Esophagus squamous epithelium (tissue), 5 donors: ENCODE measurements around the gene P2RY14. TPM values are rescaled to one million over a fixed set of nuclear protein-coding genes. Genes with fewer than 3 reads are reported as not detected.
"Not testable (repeated sequence)": the region's sequence is repeated elsewhere in the genome, so short reads cannot be mapped to it uniquely, and the experiment has no call there.

ENCODE experiments used
- DNase-seq: peaks from one replicate; lab custom pipeline; 2025; lab: John Stamatoyannopoulos, UW
- H3K27ac ChIP-seq, 4 donors: fragments of 200-600 bp; sonication (generic); one replicate each; pipeline ENCODE4 v1.5.1; 2016 to 2019; ENCODE audit warnings: mild to moderate bottlenecking in 1 of 4
- H3K27me3 ChIP-seq, 4 donors: fragments of 200-600 bp; sonication (generic); 1 replicate in 3 of 4; 2 replicates in 1 of 4; pipeline versions ENCODE4 v1.5.1 to v1.6.0; 2017 to 2021; ENCODE audit warnings: antibody characterized with exemption in 1 of 4
- H3K36me3 ChIP-seq, 3 donors: fragments of 200-600 bp; sonication (generic); one replicate each; pipeline ENCODE4 v1.5.1; 2016 to 2019
- H3K4me1 ChIP-seq, 3 donors: fragments of 200-600 bp; sonication (generic); one replicate each; pipeline ENCODE4 v1.5.1; 2017 to 2019
- H3K4me3 ChIP-seq, 4 donors: fragments of 200-600 bp; sonication (generic); 1 replicate in 3 of 4; 2 replicates in 1 of 4; pipeline ENCODE4 v1.5.1; 2016 to 2019; ENCODE audit warnings: mild to moderate bottlenecking in 2 of 4, moderate library complexity in 1 of 4
- H3K9me3 ChIP-seq, 3 donors: fragments of 200-600 bp; sonication (generic); one replicate each; pipeline ENCODE4 v1.5.1; 2016 to 2019
- POLR2A ChIP-seq, 4 donors: fragments of 450-650 bp; IDR thresholded peaks; one replicate each; pipeline ENCODE4 v1.6.1; 2017; ENCODE audit warnings: antibody characterized with exemption in 4 of 4, mild to moderate bottlenecking in 4 of 4, moderate library complexity in 3 of 4
- WGBS, 2 donors: methylation state at CpG; one replicate each; pipeline ENCODE4 v1.1.5; 2018; 5-methylcytosine and 5-hydroxymethylcytosine counted together
- intact Hi-C: fragments of 100-400 bp; cut with DNase I; formaldehyde crosslinking; loops from one replicate; pipeline ENCODE4 v1.15.0; 2022
- total RNA-seq, 4 donors: library from RNA; depleted of rRNA; stranded (reverse); fragments of >200 nt; gene quantifications; one replicate each; pipeline ENCODE4 v1.1.0, GENCODE V29; 2016
- TF ChIP-seq, protein P1 (sequence below), 6 experiments: fragments of 450-650 bp in 4 of 6; fragments of 200-600 bp in 2 of 6; sonication (generic) in 2 of 6; IDR thresholded peaks; one replicate each; pipeline ENCODE4 v1.5.1; 2016 to 2019; ENCODE audit warnings: antibody characterized with exemption in 6 of 6, mild to moderate bottlenecking in 4 of 6, moderate library complexity in 4 of 6
- donor health status: DM: yes; HTN: yes; CAD: no.

P2RY14 gene
- total RNA-seq, 4 donors from 2014 or later, result 0.19 to 15.4 (median 3.2) TPM

DNA sequence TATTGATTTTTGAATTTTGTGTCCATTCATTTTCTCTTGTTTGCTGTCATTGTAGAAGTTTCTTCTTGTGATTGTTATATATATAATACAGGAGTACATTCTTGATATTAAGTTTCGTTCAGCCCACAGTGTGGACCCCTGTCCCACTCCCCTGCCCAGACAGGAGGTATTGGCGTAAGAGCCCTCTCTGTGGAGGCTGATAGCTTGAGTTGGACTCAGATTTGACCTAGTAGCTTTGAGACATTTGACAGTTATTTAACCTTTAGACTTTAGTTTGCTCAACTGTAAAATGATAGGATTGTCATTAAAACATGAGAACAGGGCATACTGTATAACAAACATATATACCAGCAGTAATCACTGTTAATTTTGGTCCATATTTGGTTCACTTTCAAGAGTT lies 102.4 kb downstream of the P2RY14 start:
- TF ChIP-seq POLR2A (IDR thresholded peaks at IDR 0.05), result no peak
- TF ChIP-seq, protein P1, sequence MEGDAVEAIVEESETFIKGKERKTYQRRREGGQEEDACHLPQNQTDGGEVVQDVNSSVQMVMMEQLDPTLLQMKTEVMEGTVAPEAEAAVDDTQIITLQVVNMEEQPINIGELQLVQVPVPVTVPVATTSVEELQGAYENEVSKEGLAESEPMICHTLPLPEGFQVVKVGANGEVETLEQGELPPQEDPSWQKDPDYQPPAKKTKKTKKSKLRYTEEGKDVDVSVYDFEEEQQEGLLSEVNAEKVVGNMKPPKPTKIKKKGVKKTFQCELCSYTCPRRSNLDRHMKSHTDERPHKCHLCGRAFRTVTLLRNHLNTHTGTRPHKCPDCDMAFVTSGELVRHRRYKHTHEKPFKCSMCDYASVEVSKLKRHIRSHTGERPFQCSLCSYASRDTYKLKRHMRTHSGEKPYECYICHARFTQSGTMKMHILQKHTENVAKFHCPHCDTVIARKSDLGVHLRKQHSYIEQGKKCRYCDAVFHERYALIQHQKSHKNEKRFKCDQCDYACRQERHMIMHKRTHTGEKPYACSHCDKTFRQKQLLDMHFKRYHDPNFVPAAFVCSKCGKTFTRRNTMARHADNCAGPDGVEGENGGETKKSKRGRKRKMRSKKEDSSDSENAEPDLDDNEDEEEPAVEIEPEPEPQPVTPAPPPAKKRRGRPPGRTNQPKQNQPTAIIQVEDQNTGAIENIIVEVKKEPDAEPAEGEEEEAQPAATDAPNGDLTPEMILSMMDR (IDR thresholded peaks at IDR 0.05), result no peak
- H3K4me1 ChIP-seq, result peaks cover 0 to 4% (median 0%) of the 10 kb centered on the region in 3 donors
- no peaks in the 10 kb centered on the region for H3K9me3 ChIP-seq
- H3K27ac ChIP-seq, result no peak overlapping the region
- no peak overlapping the region for H3K4me3 ChIP-seq
- intact Hi-C loops, result no loop called here
- H3K36me3 ChIP-seq, result no peaks in the 10 kb centered on the region
- 64 to 95% methylated on average over 2 of the region's 2 CpGs for WGBS, 2 donors
- no peak for DNase-seq
- no peaks in the 10 kb centered on the region for H3K27me3 ChIP-seq

DNA sequence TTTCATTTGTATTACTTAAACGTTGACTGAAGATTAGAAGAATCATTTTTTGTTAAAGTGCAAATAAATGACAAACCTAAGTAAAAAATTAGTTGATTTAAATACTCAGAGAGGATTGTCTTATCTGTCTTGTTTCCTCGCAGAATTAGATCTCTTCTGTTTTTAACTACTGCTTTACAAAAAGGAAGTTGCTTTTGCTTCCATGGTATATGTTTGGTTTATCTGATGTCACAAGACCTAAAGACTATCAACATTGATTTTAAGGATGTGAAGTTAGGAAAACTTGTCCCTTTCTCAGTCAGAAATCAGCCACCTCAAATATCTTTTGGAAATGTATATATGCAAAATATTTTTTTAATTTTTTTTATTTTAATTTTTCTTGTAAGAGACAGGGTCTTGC lies 104.0 kb downstream of the P2RY14 start:
- Histone ChIP-seq H3K4me1 (peaks cover 0 to 15% (median 0%) of the 10 kb centered on the region in 3 donors), H3K27me3 (no peaks in the 10 kb centered on the region), H3K9me3 (no peaks in the 10 kb centered on the region), H3K27ac (no peak overlapping the region), H3K4me3 (no peak overlapping the region), H3K36me3 (no peaks in the 10 kb centered on the region)
- DNase-seq, result no peak
- 59 to 61% methylated on average over 2 of the region's 2 CpGs for WGBS, 2 donors
- TF ChIP-seq, protein P1 (IDR thresholded peaks at IDR 0.05), result no peak
- TF ChIP-seq POLR2A (IDR thresholded peaks at IDR 0.05), result no peak
- intact Hi-C loops, result no loop called here

DNA sequence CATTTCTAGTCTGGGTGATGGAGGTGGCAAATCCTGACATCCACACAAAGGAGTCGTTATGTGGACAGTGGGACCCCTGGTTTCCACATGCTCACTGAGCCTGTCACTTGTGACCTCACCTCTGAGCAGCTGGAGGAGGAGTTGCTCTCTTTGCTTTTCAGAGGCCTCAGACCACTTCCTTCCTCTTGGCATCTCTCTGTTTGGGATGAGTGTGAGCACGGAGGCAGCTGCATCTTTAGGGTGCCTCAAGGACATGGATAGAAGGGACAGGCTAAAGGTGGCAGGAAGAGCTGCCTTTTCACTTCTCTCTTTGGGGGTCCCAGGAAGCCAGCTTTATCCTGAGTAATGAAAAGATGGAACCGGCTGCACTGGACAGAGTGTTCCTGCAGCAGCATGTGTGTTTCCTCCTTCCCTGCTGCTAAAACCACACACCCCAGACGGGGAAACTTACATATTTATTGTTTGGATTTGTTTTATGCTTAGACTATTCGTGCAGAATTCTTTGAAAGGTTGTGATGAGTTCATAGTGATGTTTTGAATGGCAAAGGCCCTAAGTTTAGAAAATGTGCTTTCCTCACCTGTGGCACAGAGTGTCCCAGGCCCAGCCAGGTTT lies 107.1 kb downstream of the P2RY14 start:
- peak overlapping the region in 2 of 4 donors; percentile 24 to 58 for H3K27ac ChIP-seq
- H3K36me3 ChIP-seq, result no peaks in the 10 kb centered on the region
- H3K4me3 ChIP-seq, result no peak overlapping the region
- H3K4me1 ChIP-seq, result peaks cover 0 to 19% (median 0%) of the 10 kb centered on the region in 3 donors
- H3K27me3 ChIP-seq, result no peaks in the 10 kb centered on the region
- peak in 1 of 4 donors; percentile 10 for TF ChIP-seq POLR2A (IDR thresholded peaks at IDR 0.05)
- TF ChIP-seq, protein P1 (IDR thresholded peaks at IDR 0.05), result no peak
- 54 to 57% methylated on average over 4 to 5 of the region's 5 CpGs for WGBS, 2 donors
- H3K9me3 ChIP-seq, result no peaks in the 10 kb centered on the region
- intact Hi-C loops, result no loop called here
- no peak for DNase-seq

DNA sequence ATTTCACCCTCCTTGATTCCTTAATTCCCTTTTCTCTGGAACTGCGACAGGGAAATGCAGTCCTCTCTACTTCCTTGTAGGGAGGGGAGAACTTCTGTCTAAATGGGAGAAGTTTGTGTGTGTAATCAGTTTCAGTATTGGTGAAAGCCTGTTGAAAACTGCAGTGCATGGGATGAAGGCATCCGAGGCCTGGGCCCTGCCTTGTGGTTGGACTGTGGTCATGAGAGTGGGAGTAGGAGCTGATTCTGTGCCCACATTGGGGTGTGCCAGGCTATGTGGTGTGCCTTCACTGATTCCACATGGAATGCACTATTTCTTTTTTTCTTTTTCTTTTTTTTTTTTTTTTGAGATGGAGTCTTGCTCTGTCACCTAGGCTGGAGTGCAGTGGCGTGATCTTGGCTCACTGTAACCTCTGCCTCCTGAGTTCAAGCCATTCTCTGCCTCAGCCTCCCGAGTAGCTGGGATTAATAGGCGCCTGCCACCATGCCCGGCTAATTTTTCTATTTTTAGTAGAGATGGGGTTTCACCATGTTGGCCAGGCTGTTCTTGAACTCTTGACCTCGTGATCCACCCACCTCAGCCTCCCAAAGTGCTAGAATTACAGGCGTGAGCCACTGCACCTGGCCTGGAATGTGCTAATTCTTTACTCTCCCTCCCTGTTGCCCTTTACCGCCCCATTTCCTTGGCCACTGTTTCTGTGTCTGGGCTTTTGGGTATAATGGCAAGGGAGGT lies 108.2 kb downstream of the P2RY14 start:
- H3K36me3 ChIP-seq, H3K4me3 ChIP-seq, H3K9me3 ChIP-seq, H3K27me3 ChIP-seq, DNase-seq: not testable (repeated sequence)
- 63 to 73% methylated on average over 8 to 9 of the region's 9 CpGs for WGBS, 2 donors
- intact Hi-C loops, result loop anchor here (5.0 kb wide), 1 partner anchor 112 kb away; no protein-coding TSS in a partner anchor
- Histone ChIP-seq H3K4me1 (peaks cover 0 to 19% (median 0%) of the 10 kb centered on the region in 3 donors), H3K27ac (peak overlapping the region in 2 of 4 donors; percentile 24 to 58)

DNA sequence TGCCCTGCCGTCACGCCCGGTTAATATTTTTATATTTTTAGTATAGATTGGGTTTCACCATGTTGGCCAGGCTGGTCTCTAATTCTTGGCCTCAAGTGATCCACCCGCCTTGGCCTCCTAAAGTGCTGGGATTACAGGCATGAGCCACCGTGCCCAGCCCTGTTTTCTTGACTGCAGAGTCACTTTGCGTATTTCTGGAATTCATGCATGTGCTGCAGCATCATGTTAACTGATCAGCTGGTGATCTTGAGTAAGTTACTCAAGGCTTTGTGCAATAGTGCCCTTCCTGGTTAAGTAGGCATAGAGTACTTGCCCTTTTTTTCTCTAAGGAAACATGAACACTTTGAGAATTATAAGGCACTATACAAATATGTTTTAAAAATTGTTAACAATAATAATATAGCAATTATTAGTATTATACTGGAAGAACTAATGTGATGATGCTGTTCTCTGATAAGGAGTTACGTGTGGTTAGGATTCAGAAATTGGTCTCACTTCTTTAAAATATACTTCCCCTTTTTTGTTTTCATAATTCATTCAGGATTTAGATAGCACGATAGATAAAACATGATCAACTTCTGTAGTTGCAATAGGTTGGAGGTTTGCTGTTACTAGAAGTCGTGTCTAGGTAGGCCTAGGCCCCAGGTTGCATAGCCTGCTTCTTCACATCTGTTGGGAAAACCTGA lies 108.9 kb downstream of the P2RY14 start:
- TF ChIP-seq POLR2A (IDR thresholded peaks at IDR 0.05), result no peak
- TF ChIP-seq, protein P1 (IDR thresholded peaks at IDR 0.05), result no peak
- Histone ChIP-seq H3K4me1 (peaks cover 0 to 19% (median 0%) of the 10 kb centered on the region in 3 donors), H3K27ac (peak overlapping the region in 1 of 4 donors; percentile 46), H3K4me3 (no peak overlapping the region), H3K27me3 (no peaks in the 10 kb centered on the region), H3K36me3 (no peaks in the 10 kb centered on the region), H3K9me3 (no peaks in the 10 kb centered on the region)
- WGBS, 2 donors, result 68 to 74% methylated on average over 9 of the region's 9 CpGs
- intact Hi-C loops, result loop anchor here (5.0 kb wide), 1 partner anchor 113 kb away; no protein-coding TSS in a partner anchor
- DNase-seq, result no peak
